Measurements from ENCODE around the gene ART3.

GRCh38 chr4:76125816-76126215, 51.3 kb downstream of the ART3 start:
- TF ChIP-seq, protein P1, sequence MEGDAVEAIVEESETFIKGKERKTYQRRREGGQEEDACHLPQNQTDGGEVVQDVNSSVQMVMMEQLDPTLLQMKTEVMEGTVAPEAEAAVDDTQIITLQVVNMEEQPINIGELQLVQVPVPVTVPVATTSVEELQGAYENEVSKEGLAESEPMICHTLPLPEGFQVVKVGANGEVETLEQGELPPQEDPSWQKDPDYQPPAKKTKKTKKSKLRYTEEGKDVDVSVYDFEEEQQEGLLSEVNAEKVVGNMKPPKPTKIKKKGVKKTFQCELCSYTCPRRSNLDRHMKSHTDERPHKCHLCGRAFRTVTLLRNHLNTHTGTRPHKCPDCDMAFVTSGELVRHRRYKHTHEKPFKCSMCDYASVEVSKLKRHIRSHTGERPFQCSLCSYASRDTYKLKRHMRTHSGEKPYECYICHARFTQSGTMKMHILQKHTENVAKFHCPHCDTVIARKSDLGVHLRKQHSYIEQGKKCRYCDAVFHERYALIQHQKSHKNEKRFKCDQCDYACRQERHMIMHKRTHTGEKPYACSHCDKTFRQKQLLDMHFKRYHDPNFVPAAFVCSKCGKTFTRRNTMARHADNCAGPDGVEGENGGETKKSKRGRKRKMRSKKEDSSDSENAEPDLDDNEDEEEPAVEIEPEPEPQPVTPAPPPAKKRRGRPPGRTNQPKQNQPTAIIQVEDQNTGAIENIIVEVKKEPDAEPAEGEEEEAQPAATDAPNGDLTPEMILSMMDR (IDR thresholded peaks at IDR 0.05; ENCODE audit: low read depth, low read length), result no peak
- no peak for TF ChIP-seq EZH2phosphoT487 (IDR thresholded peaks at IDR 0.05; ENCODE audit: low read depth)
